GM06990 (cell line): ENCODE measurements around the gene EPOP.

Experiments used
- DNase-seq: peaks from one replicate; pipeline ENCODE4 v3.0.0-alpha.2; 2011; ENCODE audit not compliant: insufficient read length; ENCODE audit errors: extremely low read depth
- H3K27me3 ChIP-seq: replicated peaks from 2 replicates; pipeline ENCODE4 v1.6.0; 2011; ENCODE audit warnings: low read length; ENCODE audit not compliant: control insufficient read depth, insufficient read depth
- H3K36me3 ChIP-seq: 2 replicates; pipeline ENCODE4 v1.5.1; 2011; ENCODE audit warnings: low read length; ENCODE audit not compliant: control insufficient read depth, insufficient read depth
- H3K4me3 ChIP-seq: replicated peaks from 2 replicates; pipeline ENCODE4 v1.5.1; 2011; ENCODE audit warnings: low read depth, mild to moderate bottlenecking, control low read depth, low read length
- TF ChIP-seq, protein P1 (sequence below): IDR thresholded peaks from 2 replicates; pipeline ENCODE4 v1.5.1; 2011; ENCODE audit warnings: low read length, control low read depth, mild to moderate bottlenecking, inconsistent platforms; ENCODE audit not compliant: insufficient read depth, poor library complexity, severe bottlenecking

The EPOP gene

DNA sequence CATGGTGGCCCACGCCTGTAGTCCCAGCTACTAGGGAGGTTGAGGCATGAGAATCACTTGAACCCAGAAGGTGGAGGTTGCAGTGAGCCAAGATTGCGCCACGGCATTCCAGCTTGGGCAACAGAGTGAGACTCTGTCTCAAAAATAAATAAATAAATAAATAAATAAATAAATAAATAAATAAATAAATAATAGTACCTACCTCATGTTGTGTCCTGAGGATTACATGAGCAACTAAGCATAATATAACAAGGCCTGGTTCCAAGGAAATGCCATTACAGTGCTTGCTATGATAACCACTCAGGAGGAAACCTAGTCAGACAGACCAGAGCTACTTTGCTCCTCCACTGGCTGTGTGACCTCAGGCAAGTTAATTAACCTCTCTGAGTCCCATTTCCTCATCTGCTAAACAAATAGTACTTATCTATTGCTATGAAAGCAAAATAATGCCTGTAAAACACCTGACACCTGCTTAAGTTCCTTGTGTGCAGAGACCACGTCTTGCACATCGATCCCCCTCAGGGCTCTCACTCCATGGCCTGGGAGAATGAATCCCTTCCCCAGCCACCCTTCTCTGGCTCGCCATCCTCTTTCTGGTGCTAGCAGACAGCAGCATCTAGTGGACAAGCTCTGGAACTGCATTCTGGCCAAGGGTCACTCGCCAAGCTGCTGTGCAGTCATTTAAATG, 7.5 kb downstream of the EPOP start:
- DNase-seq = no peak
- TF ChIP-seq, protein P1, sequence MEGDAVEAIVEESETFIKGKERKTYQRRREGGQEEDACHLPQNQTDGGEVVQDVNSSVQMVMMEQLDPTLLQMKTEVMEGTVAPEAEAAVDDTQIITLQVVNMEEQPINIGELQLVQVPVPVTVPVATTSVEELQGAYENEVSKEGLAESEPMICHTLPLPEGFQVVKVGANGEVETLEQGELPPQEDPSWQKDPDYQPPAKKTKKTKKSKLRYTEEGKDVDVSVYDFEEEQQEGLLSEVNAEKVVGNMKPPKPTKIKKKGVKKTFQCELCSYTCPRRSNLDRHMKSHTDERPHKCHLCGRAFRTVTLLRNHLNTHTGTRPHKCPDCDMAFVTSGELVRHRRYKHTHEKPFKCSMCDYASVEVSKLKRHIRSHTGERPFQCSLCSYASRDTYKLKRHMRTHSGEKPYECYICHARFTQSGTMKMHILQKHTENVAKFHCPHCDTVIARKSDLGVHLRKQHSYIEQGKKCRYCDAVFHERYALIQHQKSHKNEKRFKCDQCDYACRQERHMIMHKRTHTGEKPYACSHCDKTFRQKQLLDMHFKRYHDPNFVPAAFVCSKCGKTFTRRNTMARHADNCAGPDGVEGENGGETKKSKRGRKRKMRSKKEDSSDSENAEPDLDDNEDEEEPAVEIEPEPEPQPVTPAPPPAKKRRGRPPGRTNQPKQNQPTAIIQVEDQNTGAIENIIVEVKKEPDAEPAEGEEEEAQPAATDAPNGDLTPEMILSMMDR = peak; percentile 100

GRCh38 chr17:38663964-38664644, 10.7 kb downstream of the EPOP start:
- no peak for DNase-seq
- Histone ChIP-seq H3K27me3 (no peaks in the 10 kb centered on the region), H3K4me3 (no peak overlapping the region), H3K36me3 (no peaks in the 10 kb centered on the region)
- TF ChIP-seq, protein P1 = no peak

More for the DNA sequence above, 7.5 kb downstream of the EPOP start:
- Histone ChIP-seq H3K4me3 (no peak overlapping the region), H3K36me3 (no peaks in the 10 kb centered on the region), H3K27me3 (no peaks in the 10 kb centered on the region; the same call in none of the 2 replicates)

DNA sequence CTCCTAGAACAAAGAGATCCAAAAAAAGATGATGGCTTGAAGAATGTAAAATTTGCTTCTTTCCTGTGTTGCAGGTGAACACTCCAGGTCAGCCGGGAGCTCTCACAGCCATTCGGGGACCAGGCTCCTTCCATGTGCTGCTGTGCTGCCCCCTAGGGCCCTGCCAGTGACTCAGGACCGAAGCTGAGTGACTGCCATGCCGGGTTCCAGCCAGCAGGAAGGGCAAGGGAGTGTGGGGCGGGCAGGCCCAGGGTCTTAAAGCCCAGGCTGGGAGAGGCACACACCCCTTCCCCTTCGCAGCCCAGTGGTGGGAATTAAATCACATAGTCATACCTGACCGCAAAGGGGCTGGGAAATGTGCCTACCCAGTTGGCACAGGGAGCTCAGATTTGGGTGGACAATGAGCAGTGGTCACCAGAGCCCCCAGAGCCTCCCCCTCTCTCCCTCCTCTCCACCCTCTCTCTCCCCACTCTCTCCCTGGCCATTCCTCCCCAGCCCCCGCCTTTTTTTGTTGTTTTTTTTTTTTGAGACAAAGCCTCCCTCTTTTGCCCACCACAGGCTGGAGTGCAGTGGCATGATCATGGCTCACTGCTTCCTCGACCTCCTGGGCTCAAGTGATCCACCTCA, 11.5 kb downstream of the EPOP start:
- no peaks in the 10 kb centered on the region for H3K36me3 ChIP-seq
- peak; percentile 50 for DNase-seq
- H3K27me3 ChIP-seq = no peaks in the 10 kb centered on the region
- TF ChIP-seq, protein P1 = peak; percentile 95
- H3K4me3 ChIP-seq = no peak overlapping the region

DNA sequence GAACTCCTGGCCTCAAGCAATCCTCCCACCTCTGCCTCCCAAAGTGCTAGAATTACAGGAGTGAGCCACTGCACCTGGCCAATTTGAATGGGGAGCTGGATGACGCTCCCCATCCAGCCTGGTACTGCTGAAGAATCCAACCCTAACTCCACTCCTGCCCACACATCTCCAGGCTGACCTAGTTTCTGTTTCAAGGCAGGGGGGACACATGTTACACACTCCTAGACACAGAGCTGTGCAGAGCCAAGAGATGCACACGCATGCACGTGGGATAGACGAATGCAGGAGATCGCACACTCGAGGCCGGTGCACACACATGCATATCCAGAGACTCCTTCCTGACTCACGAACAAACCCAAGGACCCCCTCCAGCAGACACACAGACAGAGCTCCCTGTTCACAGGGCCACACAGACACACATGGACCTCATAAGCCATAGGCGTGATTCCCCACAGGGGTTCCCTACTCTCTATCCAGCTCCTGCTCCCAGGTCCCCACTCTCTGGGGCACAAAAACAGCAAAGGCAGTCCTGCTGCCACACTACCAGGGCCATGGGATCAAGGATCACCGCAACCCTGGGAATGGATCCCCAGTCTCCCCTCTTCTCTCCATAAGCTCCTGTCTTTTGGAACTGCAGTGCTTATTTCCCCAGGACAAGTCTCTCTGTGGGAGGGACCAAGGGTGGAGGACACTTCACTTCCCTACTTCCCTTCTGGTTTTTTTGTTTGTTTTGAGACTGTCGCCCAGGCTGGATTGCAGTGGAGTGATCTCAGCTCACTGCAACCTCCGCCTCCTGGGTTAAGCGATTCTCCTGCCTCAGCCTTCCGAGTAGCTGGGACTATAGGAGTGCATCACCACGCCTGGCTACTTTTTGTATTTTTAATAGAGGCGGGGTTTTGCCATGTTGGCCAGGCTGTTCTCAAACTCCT, 14.4 kb downstream of the EPOP start:
- no peak overlapping the region for H3K4me3 ChIP-seq
- H3K27me3 ChIP-seq = no peaks in the 10 kb centered on the region
- TF ChIP-seq, protein P1 = no peak
- H3K36me3 ChIP-seq = no peaks in the 10 kb centered on the region
- DNase-seq = no peak

- Histone ChIP-seq H3K36me3 (no peaks in the 10 kb centered on the region), H3K27me3 (no peaks in the 10 kb centered on the region), H3K4me3 (no peak overlapping the region)
- TF ChIP-seq, protein P1 = no peak
- DNase-seq = no peak
These were observed 15.3 kb downstream of the EPOP start for GRCh38 chr17:38659415-38659814.
